ENCODE data around the gene MPI. TPM values are rescaled to one million over a fixed set of nuclear protein-coding genes. Genes with fewer than 3 reads are reported as not detected.

MPI gene
- total and polyA plus RNA-seq, 10 of the 15 experiments (the other 5 are each of a cell fraction or from before 2014, with no cell fraction given): 35.6 to 93.9 (median 44.1) TPM

- peak; percentile 46; the same call in 1 of the 2 replicates for TF ChIP-seq RFX5 (IDR thresholded peaks at IDR 0.05; ENCODE audit: low read depth, low read length)
- TF ChIP-seq ELK1 (IDR thresholded peaks at IDR 0.05; ENCODE audit: low read depth, low read length): peak; percentile 57; the same call in 1 of the 2 replicates
- peak; percentile 67; the same call in 1 of the 2 replicates for TF ChIP-seq GATAD2B (conservative IDR thresholded peaks at IDR 0.05; ENCODE audit: low read depth)
- peak; percentile 23 for TF ChIP-seq MEF2B (IDR thresholded peaks at IDR 0.05; ENCODE audit: partially characterized antibody, poor library complexity, severe bottlenecking)
- TF ChIP-seq IRF4 (IDR thresholded peaks at IDR 0.05; ENCODE audit: low read depth, low read length): 0 out of 2 replicates have a peak, but pooled peaks have one; percentile 5
- 0 out of 2 replicates have a peak, but pooled peaks have one; percentile 57 for TF ChIP-seq TCF3 (IDR thresholded peaks at IDR 0.05; ENCODE audit: borderline replicate concordance, insufficient read depth, low read depth, low read length)
- peak; percentile 96 for TF ChIP-seq SIX5 (IDR thresholded peaks at IDR 0.05; ENCODE audit: low read depth, low read length, severe bottlenecking)
- peak; percentile 33; the same call in 1 of the 2 replicates for TF ChIP-seq SMAD5 (IDR thresholded peaks at IDR 0.05; ENCODE audit: low read depth)
- TF ChIP-seq NFYB (IDR thresholded peaks at IDR 0.05; ENCODE audit: insufficient read depth, low read depth, low read length): 0 out of 2 replicates have a peak, but pooled peaks have one; percentile 7
- TF ChIP-seq CEBPZ (IDR thresholded peaks at IDR 0.05; ENCODE audit: low read depth, low read length): no peak
- TF ChIP-seq RCOR1 (conservative IDR thresholded peaks at IDR 0.05; ENCODE audit: low read depth, low read length): 0 out of 2 replicates have a peak, but pooled peaks have one; percentile 36
- peak in 1 of 2 experiments; percentile 40; a peak in 1 of 3 replicates for TF ChIP-seq EGR1 (IDR thresholded peaks at IDR 0.05; ENCODE audit: borderline replicate concordance in 1 of 2, low read depth in 2 of 2, low read length in 2 of 2)
- no peak for TF ChIP-seq SPI1 (IDR thresholded peaks at IDR 0.05; ENCODE audit: borderline replicate concordance, insufficient read depth, low read depth, low read length)
- no peak for TF ChIP-seq IRF5 (IDR thresholded peaks at IDR 0.05; ENCODE audit: borderline replicate concordance)
- TF ChIP-seq NFYA (IDR thresholded peaks at IDR 0.05; ENCODE audit: borderline replicate concordance, low read depth, low read length): no peak
- TF ChIP-seq PAX5 (IDR thresholded peaks at IDR 0.05; ENCODE audit: borderline replicate concordance, low read depth, low read length): peak; percentile 42; the same call in 1 of the 2 replicates
- TF ChIP-seq BACH1 (IDR thresholded peaks at IDR 0.05; ENCODE audit: borderline replicate concordance): 0 out of 2 replicates have a peak, but pooled peaks have one; percentile 62
- peak; percentile 90 for TF ChIP-seq POLR2AphosphoS5 (IDR thresholded peaks at IDR 0.05; ENCODE audit: low read length)
- peak; percentile 1; the same call in 1 of the 2 replicates for TF ChIP-seq ATF3 (IDR thresholded peaks at IDR 0.05; ENCODE audit: borderline replicate concordance, extremely low read depth, low read depth, low read length)
- TF ChIP-seq HCFC1 (IDR thresholded peaks at IDR 0.05; ENCODE audit: low read length): peak; percentile 96
- peak; percentile 86 for TF ChIP-seq IKZF1 (conservative IDR thresholded peaks at IDR 0.05)
- no peak for TF ChIP-seq CBX3 (IDR thresholded peaks at IDR 0.05; ENCODE audit: borderline replicate concordance, low read depth)
- no peak for TF ChIP-seq NFIC (IDR thresholded peaks at IDR 0.05; ENCODE audit: low read depth, low read length)
- TF ChIP-seq YBX1 (IDR thresholded peaks at IDR 0.05): no peak
Observed at GRCh38 chr15:74889883-74890664, at the start of gene MPI (continued).

Measured in GM12878 (cell line).